ENCODE measurements around the gene RUNX2. TPM values are rescaled to one million over a fixed set of nuclear protein-coding genes. Genes with fewer than 3 reads are reported as not detected.

RUNX2 gene
- total and polyA plus RNA-seq, 3 donors from 2014 or later = 2.9 to 6.0 (median 4.3) TPM

DNA sequence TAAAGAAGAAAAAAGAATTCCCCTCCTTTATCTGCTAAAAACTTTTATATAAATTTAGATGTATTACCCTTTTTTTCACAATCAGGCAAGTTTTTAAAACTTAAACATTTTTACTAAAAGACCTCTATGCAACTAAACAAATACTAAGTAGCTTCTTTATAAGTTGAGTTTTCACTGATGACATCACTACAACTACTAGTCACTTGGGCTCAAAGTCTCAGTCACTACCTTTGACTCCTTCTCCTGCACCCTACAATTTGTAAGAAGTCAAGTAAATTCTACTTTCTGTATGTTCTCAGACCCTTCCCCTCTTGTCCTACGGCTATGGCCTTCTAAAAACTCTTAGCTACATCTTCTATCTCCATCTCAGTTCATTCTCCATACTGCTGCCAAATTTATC lies 38.4 kb downstream of the RUNX2 start:
- Histone ChIP-seq H3K27ac (no peak overlapping the region), H3K36me3 (ENCODE audit: low read depth, missing control alignments) (no peaks in the 10 kb centered on the region), H3K4me3 (no peak overlapping the region), H3K9me3 (no peaks in the 10 kb centered on the region), H3K27me3 (no peaks in the 10 kb centered on the region), H3K4me1 (no peaks in the 10 kb centered on the region)
- 88 to 100% methylated on average over 1 of the region's 1 CpG for WGBS, 2 donors
- no peak for DNase-seq
- TF ChIP-seq, protein P1, sequence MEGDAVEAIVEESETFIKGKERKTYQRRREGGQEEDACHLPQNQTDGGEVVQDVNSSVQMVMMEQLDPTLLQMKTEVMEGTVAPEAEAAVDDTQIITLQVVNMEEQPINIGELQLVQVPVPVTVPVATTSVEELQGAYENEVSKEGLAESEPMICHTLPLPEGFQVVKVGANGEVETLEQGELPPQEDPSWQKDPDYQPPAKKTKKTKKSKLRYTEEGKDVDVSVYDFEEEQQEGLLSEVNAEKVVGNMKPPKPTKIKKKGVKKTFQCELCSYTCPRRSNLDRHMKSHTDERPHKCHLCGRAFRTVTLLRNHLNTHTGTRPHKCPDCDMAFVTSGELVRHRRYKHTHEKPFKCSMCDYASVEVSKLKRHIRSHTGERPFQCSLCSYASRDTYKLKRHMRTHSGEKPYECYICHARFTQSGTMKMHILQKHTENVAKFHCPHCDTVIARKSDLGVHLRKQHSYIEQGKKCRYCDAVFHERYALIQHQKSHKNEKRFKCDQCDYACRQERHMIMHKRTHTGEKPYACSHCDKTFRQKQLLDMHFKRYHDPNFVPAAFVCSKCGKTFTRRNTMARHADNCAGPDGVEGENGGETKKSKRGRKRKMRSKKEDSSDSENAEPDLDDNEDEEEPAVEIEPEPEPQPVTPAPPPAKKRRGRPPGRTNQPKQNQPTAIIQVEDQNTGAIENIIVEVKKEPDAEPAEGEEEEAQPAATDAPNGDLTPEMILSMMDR (IDR thresholded peaks at IDR 0.05) = no peak
- no peak for TF ChIP-seq POLR2A (IDR thresholded peaks at IDR 0.05)
- intact Hi-C loops (cut with DNase I; ENCODE audit: low total_unique reads) = no loop called here

DNA sequence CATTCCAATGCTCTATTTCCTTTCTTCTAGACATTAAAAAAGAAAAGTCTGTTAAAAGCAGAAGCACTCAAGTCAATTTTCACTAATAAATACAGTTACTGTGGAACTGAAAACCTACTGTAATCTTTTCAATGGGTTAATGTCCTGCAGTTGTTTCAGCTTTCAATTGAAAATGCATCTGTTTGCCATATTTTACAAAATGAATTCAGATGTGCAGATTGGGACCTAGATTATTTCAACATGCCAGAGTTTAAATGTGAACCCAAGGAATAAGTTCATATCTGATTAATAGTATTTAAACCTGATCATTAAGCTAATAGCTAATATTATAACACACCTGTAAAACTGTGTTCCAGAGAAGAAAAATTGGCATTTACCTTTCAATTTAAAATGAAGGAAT lies 39.9 kb downstream of the RUNX2 start:
- intact Hi-C loops (cut with DNase I; ENCODE audit: low total_unique reads) = no loop called here
- H3K36me3 ChIP-seq (ENCODE audit: low read depth, missing control alignments) = no peaks in the 10 kb centered on the region
- H3K4me1 ChIP-seq = no peaks in the 10 kb centered on the region
- TF ChIP-seq, protein P1 (IDR thresholded peaks at IDR 0.05) = no peak
- TF ChIP-seq POLR2A (IDR thresholded peaks at IDR 0.05) = no peak
- H3K27me3 ChIP-seq = no peaks in the 10 kb centered on the region
- no peak for DNase-seq
- no peak overlapping the region for H3K27ac ChIP-seq
- no peaks in the 10 kb centered on the region for H3K9me3 ChIP-seq
- no peak overlapping the region for H3K4me3 ChIP-seq

DNA sequence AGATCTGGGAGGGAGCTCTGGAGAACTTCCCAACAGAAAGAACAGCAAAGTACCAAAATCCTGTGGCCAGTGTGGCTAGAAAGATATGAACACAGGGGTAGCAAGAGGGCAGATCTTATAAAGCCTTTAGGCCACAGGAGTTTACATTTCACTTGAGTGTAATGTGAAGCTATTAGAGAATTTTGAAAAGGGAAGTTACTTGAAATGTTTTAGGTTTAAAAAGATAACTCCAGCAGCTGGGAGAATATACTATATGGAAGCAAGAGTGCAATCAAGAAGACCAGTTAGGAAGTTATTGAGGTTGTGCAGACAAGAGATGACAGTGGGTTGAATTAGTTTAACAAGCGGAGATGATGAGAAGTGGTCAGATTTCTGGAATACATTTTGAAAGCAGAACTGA lies 41.7 kb downstream of the RUNX2 start:
- no peak overlapping the region for H3K27ac ChIP-seq
- no peaks in the 10 kb centered on the region for H3K27me3 ChIP-seq
- no peaks in the 10 kb centered on the region for H3K9me3 ChIP-seq
- 90 to 94% methylated on average over 1 of the region's 1 CpG for WGBS, 2 donors
- TF ChIP-seq, protein P1 (IDR thresholded peaks at IDR 0.05) = no peak
- no peak for TF ChIP-seq POLR2A (IDR thresholded peaks at IDR 0.05)
- H3K4me3 ChIP-seq = no peak overlapping the region
- no peak for DNase-seq
- no peaks in the 10 kb centered on the region for H3K4me1 ChIP-seq
- H3K36me3 ChIP-seq (ENCODE audit: low read depth, missing control alignments) = no peaks in the 10 kb centered on the region
- intact Hi-C loops (cut with DNase I; ENCODE audit: low total_unique reads) = no loop called here

DNA sequence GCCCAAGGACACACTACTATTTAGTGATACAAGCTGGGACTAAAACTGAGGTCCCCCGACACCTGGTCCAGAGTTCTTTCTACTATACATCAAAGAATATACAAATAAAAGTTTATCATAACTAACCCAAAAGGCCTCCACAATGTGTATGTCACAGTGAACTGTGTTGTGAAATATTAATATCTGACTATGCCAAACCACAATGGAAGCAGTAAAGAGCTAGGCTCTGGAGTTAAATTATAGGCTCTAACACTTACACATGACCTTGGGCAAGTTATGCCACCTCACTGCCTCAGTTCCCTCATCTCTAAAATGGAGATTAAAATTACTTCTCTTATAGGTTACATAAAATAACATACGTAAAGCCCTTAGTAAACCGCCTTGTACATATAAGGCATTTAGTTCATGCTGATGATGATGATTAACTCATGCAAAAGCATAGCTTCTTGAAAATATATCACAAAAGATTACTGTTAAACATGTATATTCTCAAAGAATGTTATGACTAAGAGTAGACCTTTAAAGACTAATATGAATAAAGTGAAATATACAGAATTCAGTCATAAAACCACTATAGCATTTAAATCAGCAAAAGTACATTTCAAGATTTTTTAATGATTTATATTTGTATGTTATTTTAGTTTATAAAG lies 43.9 kb downstream of the RUNX2 start:
- WGBS, 2 donors = 91 to 98% methylated on average over 3 of the region's 3 CpGs

More for the DNA sequence above, 43.9 kb downstream of the RUNX2 start:
- no peaks in the 10 kb centered on the region for H3K9me3 ChIP-seq
- no peak overlapping the region for H3K4me3 ChIP-seq
- H3K27me3 ChIP-seq = no peaks in the 10 kb centered on the region
- H3K36me3 ChIP-seq (ENCODE audit: low read depth, missing control alignments) = no peaks in the 10 kb centered on the region
- no peak for DNase-seq
- H3K4me1 ChIP-seq = peaks cover 10% of the 10 kb centered on the region
- no peak overlapping the region for H3K27ac ChIP-seq
- TF ChIP-seq, protein P1 (IDR thresholded peaks at IDR 0.05) = no peak
- TF ChIP-seq POLR2A (IDR thresholded peaks at IDR 0.05) = no peak
- intact Hi-C loops (cut with DNase I; ENCODE audit: low total_unique reads) = no loop called here

Data from testis (tissue), 3 donors.